Stimulated activated CD8-positive, alpha-beta memory T cell treated with anti-CD3 and anti-CD28 coated beads, Interleukin-4, amount 100 ng/mL, for 1 hour (primary cell): ENCODE measurements around the gene SRSF10.
"Not testable (repeated sequence)": the region's sequence is repeated elsewhere in the genome, so short reads cannot be mapped to it uniquely, and the experiment has no call there.

Experiments used
- DNase-seq, 2 donors: peaks; one replicate each; pipeline ENCODE4 v3.0.0-alpha.2; 2020; ENCODE audit warnings: low read depth in 2 of 2, low spot score in 1 of 2

Gene SRSF10

DNA sequence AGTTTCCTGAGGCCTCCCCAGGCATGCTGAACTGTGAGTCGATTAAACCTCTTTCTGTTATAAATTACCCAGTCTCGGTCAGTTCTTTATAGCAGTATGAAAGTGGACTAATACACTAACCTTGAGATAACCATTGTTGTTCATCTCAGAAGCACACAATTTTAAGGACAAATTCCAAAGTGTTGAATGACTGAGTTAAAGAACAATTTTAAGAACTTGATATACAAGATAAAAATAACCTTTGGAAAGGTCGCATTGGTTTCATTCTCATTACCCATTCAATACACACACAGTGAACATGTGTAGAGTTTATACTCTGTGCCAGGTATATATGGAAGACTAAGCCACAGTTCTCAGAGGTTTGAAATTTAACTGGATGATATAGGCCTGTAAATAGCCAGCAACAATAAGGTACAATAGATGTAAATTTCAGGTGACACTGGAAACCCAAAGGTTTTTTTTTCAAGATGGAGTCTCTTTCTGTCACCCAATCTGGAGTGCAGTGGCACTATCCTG, 19.1 kb upstream of the SRSF10 start:
- no peak for DNase-seq

DNA sequence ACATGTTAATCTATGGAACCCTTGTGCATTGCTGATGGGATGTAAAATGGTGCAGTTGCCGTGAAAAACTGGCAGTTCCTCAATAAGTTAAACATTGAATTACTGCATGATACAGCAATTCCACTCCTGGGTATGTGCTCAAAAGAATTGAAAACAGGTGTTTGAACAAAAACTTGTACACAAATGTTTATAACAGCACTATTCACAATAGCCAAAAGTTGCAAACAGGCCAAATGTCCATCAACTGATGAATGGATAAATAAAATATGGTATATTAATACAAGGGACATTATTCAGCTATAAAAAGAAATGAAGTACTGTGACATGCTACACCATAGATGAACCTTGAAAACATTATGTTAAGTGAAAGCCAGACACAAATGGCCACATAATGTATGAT, 17.7 kb upstream of the SRSF10 start:
- DNase-seq = no peak

DNA sequence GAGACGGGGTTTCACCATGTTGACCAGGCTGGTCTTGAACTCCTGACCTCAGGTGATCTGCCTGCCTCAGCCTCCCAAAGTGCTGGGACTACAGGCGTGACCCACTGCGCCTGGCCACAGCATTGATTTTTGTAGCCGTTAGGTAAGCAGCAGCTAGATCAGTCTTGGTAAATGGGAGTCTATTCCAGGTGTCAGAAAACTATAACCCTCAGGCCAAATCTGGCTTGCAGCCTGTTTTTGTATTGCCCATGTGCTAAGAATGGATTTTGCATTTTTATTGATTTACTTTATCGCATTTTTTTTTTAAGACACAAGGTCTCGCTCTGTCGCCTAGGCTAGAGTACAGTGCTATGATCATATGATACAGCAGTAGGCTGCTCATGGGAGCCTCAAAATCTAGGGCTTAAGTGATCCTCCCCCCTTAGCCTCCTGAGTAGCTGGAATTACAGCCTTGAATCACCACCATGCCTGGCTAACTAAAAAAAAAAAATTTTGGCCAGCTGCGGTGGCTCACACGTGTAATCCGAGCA, 16.6 kb upstream of the SRSF10 start:
- DNase-seq = no peak

DNA sequence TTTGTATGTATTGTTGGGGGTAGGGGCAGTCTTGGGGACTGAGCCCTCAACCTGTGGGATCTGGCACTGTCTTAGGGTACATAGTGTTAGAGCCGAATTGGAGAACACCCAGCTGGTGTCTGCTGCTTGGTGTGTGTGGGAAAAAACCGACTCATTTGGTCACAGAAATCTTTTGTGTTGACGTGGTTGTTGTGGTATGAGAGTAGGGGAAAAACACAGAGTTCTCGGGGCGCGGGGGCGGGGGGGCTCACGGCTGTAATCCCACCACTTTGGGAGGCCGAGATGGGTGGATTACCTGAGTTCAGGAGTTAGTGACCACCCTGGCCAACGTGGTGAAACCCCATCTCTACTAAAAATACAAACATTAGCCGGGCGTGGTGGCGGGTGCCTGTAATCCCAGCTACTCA, 15.3 kb upstream of the SRSF10 start:
- no peak for DNase-seq

DNA sequence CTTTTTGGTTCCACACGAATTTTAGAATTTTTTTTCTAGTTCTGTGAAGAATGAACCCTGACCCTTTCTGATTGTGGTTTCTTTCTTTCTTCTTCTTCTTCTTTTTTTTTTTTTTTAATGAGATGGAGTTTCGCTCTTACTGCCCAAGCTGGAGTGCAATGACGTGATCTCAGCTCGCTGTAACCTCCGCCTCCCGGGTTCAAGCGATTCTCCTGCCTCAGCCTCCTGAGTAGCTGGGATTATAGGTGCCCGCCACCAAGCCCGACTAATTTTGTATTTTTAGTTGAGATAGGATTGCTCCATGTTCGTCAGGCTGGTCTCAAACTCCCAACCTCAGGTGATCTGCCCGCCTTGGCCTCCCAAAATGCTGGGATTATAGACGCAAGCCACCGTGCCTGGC, 11.9 kb upstream of the SRSF10 start:
- not testable (repeated sequence) for DNase-seq

DNA sequence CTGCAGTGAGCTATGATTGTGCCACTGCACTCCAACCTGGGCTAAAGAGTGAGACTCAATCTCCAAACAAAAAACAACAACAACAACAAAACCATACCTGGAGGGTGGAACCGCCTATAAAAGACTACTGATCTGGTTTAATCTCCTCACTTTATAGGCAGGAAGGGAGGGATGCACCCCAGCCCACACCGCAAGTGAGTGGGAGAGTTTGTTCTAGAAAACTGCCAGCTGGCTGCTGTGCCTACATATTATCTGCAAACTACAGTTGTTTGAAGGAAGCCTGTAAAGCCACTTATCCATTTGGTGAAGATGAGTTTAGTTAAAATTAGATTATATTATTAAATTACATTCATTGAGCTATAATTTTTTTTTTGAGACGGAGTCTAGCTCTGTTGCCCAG, 9.1 kb upstream of the SRSF10 start:
- DNase-seq = no peak

DNA sequence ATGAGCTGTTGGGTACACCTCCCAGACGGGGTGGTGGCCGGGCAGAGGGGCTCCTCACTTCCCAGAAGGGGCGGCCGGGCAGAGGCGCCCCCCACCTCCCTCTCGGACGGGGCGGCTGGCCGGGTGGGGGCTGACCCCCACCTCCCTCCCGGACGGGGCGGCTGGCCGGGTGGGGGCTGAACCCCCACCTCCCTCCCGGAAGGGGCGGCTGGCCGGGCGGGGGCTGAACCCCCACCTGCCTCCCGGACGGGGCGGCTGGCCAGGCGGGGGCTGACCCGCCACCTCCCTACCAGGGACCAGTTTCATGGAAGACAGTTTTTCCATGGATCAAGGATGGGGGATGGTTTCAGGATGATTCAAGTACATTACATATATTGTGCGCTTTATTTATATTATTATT, 6.9 kb upstream of the SRSF10 start:
- DNase-seq = not testable (repeated sequence)

DNA sequence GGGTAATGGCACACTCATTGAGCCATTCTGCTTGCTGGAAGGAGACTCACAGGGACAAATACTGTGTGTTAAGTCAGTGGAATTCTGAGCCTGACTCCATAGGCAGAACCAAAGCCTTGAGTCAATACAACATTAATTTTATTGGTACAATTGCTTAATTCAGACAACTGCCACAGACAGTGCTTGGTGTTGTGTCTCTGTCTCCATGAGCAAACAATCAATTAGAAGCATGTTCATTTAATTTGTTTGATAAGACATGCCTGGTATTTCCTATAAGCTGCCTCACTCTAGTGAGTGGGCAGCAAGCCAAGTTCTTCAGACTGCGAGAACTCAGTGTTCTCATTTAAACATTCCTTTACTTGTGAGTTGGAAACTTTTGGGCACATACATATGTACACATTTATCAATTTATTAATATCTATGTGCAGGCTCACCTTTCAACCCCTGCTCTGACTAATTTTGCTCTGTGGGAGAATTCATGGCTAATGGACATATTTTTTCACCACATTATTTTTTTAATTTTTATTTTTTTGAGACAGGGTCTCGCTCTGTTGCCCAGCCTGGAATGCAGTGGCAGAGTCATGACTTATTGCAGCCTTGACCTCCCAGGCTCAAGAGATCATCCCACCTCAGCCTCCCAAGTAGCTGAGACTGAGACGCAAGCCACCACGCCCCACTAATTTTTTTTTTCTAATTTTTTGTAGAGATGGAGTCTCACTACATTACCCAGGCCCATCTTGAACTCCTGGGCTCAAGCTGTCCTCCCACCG, 4.5 kb upstream of the SRSF10 start:
- no peak for DNase-seq

DNA sequence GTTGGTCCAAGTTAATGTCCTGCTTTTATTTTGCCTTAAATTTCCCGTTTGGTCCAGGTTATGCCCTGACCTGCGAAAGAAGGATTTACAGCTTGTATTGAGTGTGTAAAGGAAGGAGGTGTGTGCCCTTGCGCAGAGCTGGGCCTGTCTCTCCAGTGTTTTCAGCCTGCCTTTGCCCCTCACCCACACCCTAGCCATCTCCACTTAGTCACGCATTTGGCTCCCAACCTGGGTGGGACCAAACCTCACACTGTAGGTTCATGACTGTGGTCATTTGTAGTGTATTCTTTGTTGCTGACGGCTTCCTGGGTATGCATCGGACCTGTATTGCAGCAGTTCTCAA, 572 bp upstream of the SRSF10 start:
- no peak for DNase-seq

DNA sequence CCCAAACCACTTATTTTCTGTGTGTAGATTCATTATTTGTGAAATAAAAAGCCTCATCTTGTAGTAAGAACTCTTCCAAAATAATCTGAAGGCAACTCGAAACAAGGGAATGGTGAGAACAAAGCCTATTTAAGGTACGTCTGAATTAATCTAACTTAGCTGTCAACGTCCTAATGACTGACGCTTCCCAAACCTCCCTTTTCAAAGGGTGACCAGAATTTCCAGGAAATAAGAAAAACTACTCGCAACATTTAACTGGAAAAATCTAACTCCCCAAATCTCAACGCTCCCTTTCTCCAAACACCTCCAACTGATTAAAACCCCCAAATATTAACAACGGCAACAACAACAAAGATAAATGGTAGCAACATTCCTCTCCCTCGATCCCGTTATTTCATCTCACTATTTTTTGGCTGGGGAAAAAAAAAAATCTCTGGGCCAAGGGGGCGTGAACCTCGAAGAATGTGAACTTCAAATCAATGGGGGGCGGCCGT, 693 bp downstream of the SRSF10 start:
- no peak for DNase-seq

DNA sequence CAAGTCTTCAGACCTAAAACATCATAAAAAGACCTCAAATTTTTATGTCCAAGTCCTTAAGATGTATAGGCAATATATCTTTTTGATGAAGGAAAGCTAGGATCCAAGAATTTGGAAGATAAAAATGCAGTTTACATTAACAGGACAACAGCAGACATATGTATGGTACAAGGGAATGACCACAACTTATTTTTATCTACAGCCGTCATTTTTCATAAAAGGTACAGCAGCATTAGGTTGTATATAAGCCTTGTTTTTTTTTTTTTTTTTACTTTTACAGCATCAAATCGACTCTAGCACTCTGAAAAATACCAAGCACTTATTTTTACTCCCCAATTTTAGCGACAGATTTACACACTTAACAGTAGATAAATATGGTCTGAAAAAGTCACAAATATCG, 1.3 kb downstream of the SRSF10 start:
- no peak for DNase-seq

DNA sequence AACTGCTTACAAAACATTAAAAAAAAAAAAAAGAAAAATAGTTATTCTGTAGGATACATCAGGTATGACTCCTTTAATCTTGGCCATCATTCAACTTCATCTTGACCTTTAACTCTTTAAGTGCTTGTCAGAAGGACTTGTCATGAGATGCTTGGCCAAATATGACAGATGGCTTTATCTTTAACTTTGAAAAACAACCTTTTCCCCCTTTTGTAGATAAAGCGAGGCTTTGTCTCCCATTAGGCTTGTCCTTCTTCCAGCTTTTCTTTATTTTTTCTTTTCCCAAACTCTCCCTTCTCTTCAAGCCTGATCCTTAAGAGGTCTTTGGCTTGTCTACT, 2.3 kb downstream of the SRSF10 start:
- no peak for DNase-seq

DNA sequence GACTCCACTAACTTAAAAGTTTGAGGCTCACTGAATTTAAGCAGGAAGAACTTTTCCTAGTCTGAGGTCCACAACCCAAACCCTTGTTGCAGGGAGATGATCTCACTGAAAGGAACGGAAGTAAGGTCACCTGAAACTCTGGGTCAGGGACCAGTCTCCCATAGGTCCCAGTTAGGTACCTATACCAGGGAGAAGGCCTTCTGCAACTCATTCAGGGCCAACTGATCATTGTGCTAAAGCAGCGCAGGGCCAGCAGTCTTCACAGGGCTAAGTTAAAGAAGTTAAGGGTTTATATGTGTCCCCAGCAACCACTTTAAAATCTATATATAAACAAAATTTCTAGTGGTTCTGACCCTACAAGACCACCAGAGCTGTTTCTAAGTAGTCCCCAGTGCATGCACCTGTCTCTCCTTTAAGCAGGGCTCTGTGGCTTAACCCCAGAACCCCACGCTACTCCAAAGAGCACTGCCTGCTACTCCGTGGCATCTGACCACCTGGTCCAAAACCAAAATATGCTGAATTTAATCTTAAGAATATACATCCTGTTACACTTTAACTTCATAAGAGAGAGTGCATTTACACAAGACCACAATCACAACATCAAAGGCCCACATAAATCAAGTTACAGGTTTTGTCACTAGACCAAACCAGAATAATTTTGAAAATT, 2.8 kb downstream of the SRSF10 start:
- DNase-seq = no peak

DNA sequence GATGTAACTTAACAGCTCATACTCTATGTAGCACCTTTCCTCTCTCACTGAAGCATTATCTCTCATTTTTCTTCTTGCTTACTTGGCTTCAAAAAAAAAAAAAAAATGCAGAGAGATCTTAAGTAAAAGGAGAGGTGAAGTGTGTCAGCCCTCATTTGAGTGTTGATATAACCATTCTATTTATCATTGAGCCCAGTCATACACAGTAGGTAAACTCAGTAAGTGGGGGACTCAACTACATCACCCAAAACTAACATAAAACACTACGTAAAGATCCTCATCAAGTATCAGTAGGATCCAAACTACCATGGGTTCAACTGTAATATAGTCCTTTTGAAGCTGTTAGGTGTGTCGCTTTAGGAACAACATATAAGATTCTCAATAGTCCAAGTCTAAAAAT, 12.3 kb downstream of the SRSF10 start:
- DNase-seq = no peak

DNA sequence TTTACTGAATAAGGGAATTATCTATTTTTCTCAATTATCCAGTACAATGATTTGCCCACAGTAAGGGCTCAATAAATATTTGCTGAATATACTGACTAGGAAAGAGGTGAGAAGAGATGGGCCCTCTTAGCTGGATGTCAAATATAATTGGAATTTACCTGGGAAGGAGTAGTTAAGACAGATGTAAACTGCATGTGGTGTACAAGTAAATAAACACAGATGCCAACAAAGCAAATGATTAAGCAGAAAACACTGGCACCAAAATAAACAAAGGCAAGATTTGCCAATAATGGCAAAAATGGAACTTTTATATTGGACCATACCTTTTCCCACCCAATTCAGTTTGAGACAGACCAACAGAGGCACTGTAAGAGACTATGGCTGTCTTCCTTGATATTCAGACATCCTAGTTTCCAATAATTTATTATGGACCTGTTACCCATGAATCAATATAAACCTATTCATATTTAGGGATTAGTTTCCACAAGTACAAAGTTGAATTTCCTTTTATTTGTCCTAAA, 13.1 kb downstream of the SRSF10 start:
- no peak for DNase-seq

DNA sequence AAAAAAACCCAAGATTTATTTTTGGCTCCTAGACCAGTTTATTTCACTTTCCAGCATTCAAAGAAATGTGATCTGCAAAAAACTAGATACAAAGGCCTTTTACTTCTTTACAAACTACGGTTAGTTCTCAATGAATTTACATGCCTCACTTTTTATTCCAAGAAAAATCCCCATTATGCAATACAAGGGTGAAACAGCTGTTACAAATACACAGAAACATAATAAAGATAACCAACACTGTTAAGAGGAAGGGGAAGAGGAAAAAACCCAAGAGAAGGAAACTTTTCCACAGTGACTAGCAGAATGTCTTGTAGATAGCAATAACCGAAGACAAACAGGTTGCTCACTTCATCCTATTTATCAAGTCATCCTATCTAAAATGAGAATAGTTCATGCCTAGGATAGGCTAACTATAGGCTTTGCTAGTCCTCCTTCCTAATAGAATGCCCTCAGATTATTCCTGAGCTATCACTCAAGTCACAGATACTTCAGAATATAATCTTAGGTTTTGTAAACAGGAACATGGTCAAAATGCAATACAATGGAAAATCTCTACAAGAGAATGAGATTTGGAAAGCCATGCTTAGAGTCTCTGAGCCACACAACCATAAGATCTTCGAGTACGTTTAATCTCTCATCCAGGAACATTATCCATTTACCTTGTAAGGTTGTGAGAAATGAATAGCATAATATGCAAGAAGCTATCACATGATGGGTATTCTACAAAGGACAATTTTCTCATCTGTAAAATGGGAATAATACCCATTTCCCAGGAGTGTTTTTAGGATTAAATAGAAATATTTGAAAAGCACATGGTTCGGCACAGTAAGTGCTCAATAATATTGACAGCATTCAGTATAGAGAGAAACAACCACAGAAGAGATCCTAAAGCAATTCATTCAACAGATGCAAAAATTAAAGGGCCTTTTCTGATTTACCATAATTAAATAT, 15.1 kb downstream of the SRSF10 start:
- no peak for DNase-seq

DNA sequence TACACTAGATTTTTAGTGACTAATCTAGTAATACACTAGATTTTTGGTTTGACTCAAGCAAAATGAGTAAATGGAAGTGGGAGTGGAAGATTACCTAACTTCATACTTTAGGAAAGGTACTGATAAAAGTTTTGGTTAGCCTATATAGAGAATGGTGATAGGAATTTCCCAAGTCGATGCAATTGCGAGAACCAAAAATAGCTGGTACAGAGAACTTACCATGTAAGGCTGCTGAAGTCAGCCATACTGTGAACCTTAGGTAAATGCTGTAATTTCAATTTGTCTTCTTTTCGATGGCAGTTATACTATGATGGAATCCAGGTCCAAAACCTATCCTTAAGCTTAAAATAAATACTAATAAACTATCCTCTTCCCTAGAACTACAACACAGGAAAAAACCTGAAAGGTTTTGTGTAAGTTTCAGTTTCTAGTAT, 15.9 kb downstream of the SRSF10 start:
- no peak for DNase-seq

DNA sequence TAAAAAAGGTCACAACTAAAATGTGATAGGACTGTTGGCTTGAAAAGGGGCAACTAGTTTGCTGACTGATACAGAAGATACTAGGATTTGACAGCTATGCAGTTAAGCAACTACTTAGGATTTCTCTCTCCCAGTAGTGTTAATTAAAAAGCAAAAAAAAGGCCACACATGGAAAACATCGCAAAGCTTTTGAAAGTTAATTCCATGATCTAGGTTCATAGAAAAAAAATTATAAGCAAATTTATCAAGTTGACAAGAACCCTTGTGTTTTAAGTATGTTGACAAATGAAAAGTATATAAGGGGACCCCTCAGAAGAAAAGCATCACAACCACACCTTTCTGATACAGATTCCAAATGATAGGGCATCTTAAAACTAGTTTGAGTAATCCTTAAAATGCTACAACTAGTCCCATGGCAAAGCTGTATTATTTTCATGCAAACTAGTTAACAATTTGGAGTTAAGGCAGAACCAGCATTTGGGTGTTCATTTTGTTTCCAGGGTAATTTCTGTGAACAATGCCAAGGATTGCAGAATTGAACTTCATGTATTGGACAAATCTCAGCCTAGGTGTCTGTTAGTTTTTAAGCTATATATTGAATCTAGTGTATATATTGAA, 16.4 kb downstream of the SRSF10 start:
- no peak for DNase-seq

DNA sequence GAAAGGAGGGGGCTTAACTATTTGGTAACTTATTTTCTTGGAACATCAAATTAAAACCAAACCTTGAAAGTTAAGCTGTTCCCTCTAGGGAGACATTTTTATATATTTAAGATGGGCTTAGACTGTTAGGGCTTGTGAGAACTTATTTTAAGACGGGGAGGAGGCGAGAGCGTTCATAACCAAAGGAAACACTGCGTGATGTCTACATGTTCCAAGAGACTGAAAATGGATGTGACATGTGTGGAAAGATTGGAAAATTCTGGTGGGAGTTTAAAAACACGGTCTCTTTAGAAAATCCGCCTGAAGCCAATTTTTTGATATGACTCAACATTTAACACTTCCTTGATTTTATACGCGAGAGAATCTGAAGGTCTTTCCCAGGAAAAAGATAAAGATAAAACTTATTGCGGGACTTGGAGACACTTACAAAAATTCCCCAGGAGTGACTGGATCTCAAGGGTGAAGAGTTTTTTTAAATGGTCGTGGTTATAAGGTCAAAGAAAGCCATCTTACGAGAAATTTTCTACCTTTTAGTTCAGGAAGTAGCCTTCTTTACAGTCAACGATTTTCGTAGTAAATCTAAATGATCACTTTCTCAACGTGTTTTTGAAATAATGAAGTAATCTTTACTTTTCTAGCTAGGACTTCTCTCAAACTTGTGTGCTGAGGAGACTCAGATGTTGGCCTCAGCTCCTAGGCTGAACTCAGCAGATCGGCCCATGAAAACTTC, 19.7 kb downstream of the SRSF10 start:
- DNase-seq = no peak
